GM12878 (cell line): ENCODE results near the gene WNT11. TPM values are rescaled to one million over a fixed set of nuclear protein-coding genes. Genes with fewer than 3 reads are reported as not detected.
A peak's percentile ranks its signal among the peaks of the same experiment; 100 is the strongest.

Experiments used
- ATAC-seq: fragments of 200-7000 bp; cut with Tn5 transposase; 3 replicates; pipeline ENCODE4 v1.9.1; 2020; ENCODE audit warnings: mild to moderate bottlenecking, moderate library complexity
- BruUV-seq: library from RNA; stranded (reverse); fragments of 400-500 nt; replicated peaks from 2 replicates; lab custom pipeline; 2021; lab: Mats Ljungman, UMichigan
- CTCF ChIA-PET: fragments of 300-600 bp; sonication (Branson Sonifier 250); formaldehyde crosslinking; extraction: SDS; loops from one replicate; lab custom pipeline; 2021; ENCODE audit warnings: inconsistent platforms; lab: Yijun Ruan, JAX
- POLR2A ChIA-PET: fragments of 350-600 bp; formaldehyde crosslinking; extraction: SDS; loops from one replicate; lab custom pipeline; 2021; ENCODE audit warnings: inconsistent platforms; lab: Charles Lee
- RAD21 ChIA-PET: fragments of 300-600 bp; sonication (Branson Sonifier 250); formaldehyde crosslinking; loops from one replicate; lab custom pipeline; 2023; ENCODE audit warnings: antibody characterized with exemption; ENCODE audit not compliant: unreplicated experiment; lab: Charles Lee
- SMC1A ChIA-PET: fragments of 300-600 bp; sonication (Branson Sonifier 250); formaldehyde crosslinking; loops from one replicate; lab custom pipeline; 2023; ENCODE audit not compliant: unreplicated experiment, uncharacterized antibody; lab: Charles Lee
- DNase-seq: peaks from one replicate; pipeline ENCODE4 v3.0.0-alpha.2; 2011; ENCODE audit warnings: low read depth, low spot score
- FAIRE-seq: peaks from 3 replicates; lab custom pipeline; 2011; peaks lifted over from hg19 to GRCh38; lab: Jason Lieb, UNC
- H2AFZ ChIP-seq: 2 replicates; pipeline ENCODE4 v1.6.0; 2011; ENCODE audit warnings: low read depth, low read length, control low read depth; ENCODE audit not compliant: control insufficient read depth
- H3K27ac ChIP-seq: 2 replicates; pipeline ENCODE4 v1.5.1; 2011; ENCODE audit warnings: control low read depth; ENCODE audit not compliant: control insufficient read depth, insufficient read depth
- H3K27me3 ChIP-seq, 2 experiments: replicated peaks in 1 of 2; 2 replicates each; pipeline versions ENCODE4 v1.6.0 to v1.6.1; 2011; ENCODE audit warnings: low read length in 1 of 2; ENCODE audit not compliant: control insufficient read depth in 2 of 2, insufficient read depth in 2 of 2
- H3K36me3 ChIP-seq, 2 experiments: 2 replicates each; pipeline ENCODE4 v1.5.1; 2011; ENCODE audit warnings: low read length in 1 of 2; ENCODE audit not compliant: control insufficient read depth in 2 of 2, insufficient read depth in 2 of 2
- H3K4me1 ChIP-seq: 2 replicates; pipeline ENCODE4 v1.6.1; 2011; ENCODE audit warnings: mild to moderate bottlenecking, low read length, moderate library complexity, mixed read lengths; ENCODE audit not compliant: control insufficient read depth, insufficient read depth
- H3K4me2 ChIP-seq: 2 replicates; pipeline ENCODE4 v1.6.0; 2011; ENCODE audit warnings: control low read depth; ENCODE audit not compliant: control insufficient read depth, insufficient read depth
- H3K4me3 ChIP-seq: fragments of 200-600 bp; sonication (generic); 2 replicates; pipeline ENCODE4 v1.5.1; 2016
- H3K79me2 ChIP-seq: 2 replicates; pipeline ENCODE4 v1.6.0; 2011; ENCODE audit warnings: low read length; ENCODE audit not compliant: control insufficient read depth, insufficient read depth
- H3K9ac ChIP-seq: 2 replicates; pipeline ENCODE4 v1.8.0; 2011; ENCODE audit warnings: low read length, control low read depth, mixed read lengths; ENCODE audit not compliant: control insufficient read depth, insufficient read depth
- H3K9me3 ChIP-seq: replicated peaks from 3 replicates; pipeline ENCODE4 v1.5.1; 2011; ENCODE audit warnings: mild to moderate bottlenecking, low read length; ENCODE audit not compliant: control insufficient read depth, insufficient read depth
- H4K20me1 ChIP-seq: 2 replicates; pipeline ENCODE4 v1.6.0; 2011; ENCODE audit not compliant: control insufficient read depth, insufficient read depth
- BACH1 ChIP-seq: fragments of 450-650 bp; IDR thresholded peaks from 2 replicates; pipeline ENCODE4 v1.6.1; 2017; ENCODE audit warnings: mild to moderate bottlenecking, borderline replicate concordance
- HDAC6 ChIP-seq: fragments of 200-600 bp; sonication (generic); IDR thresholded peaks from one replicate; pipeline ENCODE4 v1.8.0; 2017; ENCODE audit warnings: antibody characterized with exemption; ENCODE audit not compliant: unreplicated experiment
- MEF2B ChIP-seq: fragments of 450-650 bp; IDR thresholded peaks from 2 replicates; pipeline ENCODE4 v1.6.1; 2018; ENCODE audit warnings: mild to moderate bottlenecking, moderate library complexity; ENCODE audit not compliant: partially characterized antibody, poor library complexity, severe bottlenecking
- SMAD1 ChIP-seq: fragments of 450-650 bp; IDR thresholded peaks from 2 replicates; pipeline ENCODE4 v1.6.1; 2018; ENCODE audit warnings: mild to moderate bottlenecking, low read depth; ENCODE audit not compliant: partially characterized antibody
- SUZ12 ChIP-seq: fragments of 200-600 bp; sonication (generic); IDR thresholded peaks from one replicate; pipeline ENCODE4 v1.6.1; 2018; ENCODE audit warnings: antibody characterized with exemption, mild to moderate bottlenecking; ENCODE audit not compliant: unreplicated experiment
- TARDBP ChIP-seq: IDR thresholded peaks from 2 replicates; pipeline ENCODE4 v1.6.1; 2016; ENCODE audit warnings: borderline replicate concordance
- WRNIP1 ChIP-seq: IDR thresholded peaks from 2 replicates; pipeline ENCODE4 v1.6.1; 2011; ENCODE audit warnings: low read depth, low read length, improper control_type of control experiment, borderline replicate concordance
- ZNF622 ChIP-seq: fragments of 450-650 bp; IDR thresholded peaks from 2 replicates; pipeline ENCODE4 v1.6.1; 2017; ENCODE audit warnings: mild to moderate bottlenecking, inconsistent platforms
- WGBS: methylation state at CpG from one replicate; pipeline ENCODE4 v1.1.6; 2016; ENCODE audit warnings: low lambda C conversion rate; ENCODE audit not compliant: insufficient replicate concordance, insufficient coverage; ENCODE audit errors: missing lambda C conversion rate; 5-methylcytosine and 5-hydroxymethylcytosine counted together
- in situ Hi-C: fragments of 300-500 bp; cut with MboI; formaldehyde crosslinking; loops from 9 replicates; pipeline ENCODE4 v1.14.3; 2018; ENCODE audit warnings: mixed read lengths
- intact Hi-C: fragments of 100-400 bp; cut with micrococcal nuclease; formaldehyde crosslinking; loops from one replicate; pipeline ENCODE4 v1.14.2; 2022; ENCODE audit not compliant: unreplicated experiment
- polyA plus RNA-seq, 11 experiments: library from polyadenylated mRNA; depleted of rRNA in 4 of 11; unstranded in 6 of 11; stranded (reverse) in 5 of 11; fragments of >200 nt; fragmentation: Nextera tagmentation in 4 of 11; fragmentation: Illumina TruSeq in 1 of 11; extraction: Ambion mirVana in 4 of 11; extraction: Trizol in 1 of 11; gene quantifications; 1 replicate in 1 of 11; 2 replicates in 10 of 11; pipeline versions ENCODE4 v1.2.1 to v1.2.3, GENCODE V29; 2011 to 2016; ENCODE audit warnings: inconsistent platforms in 2 of 11, missing spikeins in 2 of 11, low read depth in 1 of 11
- total RNA-seq, 4 experiments: library from RNA; depleted of rRNA in 3 of 4; stranded (reverse); fragments of >200 nt in 3 of 4; fragmentation: Illumina TruSeq in 1 of 4; extraction: Trizol in 1 of 4; gene quantifications; 2 replicates each; pipeline versions ENCODE4 v1.2.1 to v1.2.3, GENCODE V29; 2013 to 2021

WNT11 gene
- total and polyA plus RNA-seq, 10 of the 15 experiments (the other 5 are each of a cell fraction or from before 2014, with no cell fraction given) = 0.05 to 0.19 TPM; not detected in 8

GRCh38 chr11:76209973-76210930, 4.0 kb upstream of the WNT11 start:
- ChIA-PET POLR2A (no interaction called here), CTCF (interaction anchor here (0.7 to 6.5 kb wide), 9 partner anchors 15 to 208 kb away, joined by 3 to 131 read pairs (median 4); no protein-coding TSS in a partner anchor), RAD21 (interaction anchor here (1.9 to 6.6 kb wide), 4 partner anchors 25 to 111 kb away, joined by 5 to 147 read pairs (median 30); no protein-coding TSS in a partner anchor), SMC1A (interaction anchor here (0.9 to 4.8 kb wide), 3 partner anchors 24 to 113 kb away, joined by 3 to 61 read pairs (median 11); no protein-coding TSS in a partner anchor)
- ATAC-seq (no peak), DNase-seq (no peak), FAIRE-seq (no peak)
- no peaks in the 10 kb centered on the region for H3K36me3 ChIP-seq
- no peaks in the 10 kb centered on the region for H3K79me2 ChIP-seq
- H3K27me3 ChIP-seq = peaks cover 33 to 44% of the 10 kb centered on the region in 2 experiments
- 1% methylated on average over 82 of the region's 111 CpGs for WGBS
- H4K20me1 ChIP-seq = peaks cover 5% of the 10 kb centered on the region; the same call in 1 of the 2 replicates
- no peak overlapping the region for H3K4me3 ChIP-seq
- peak; percentile 63 for TF ChIP-seq SUZ12
- TF ChIP-seq BACH1 = peak; percentile 24; the same call in 1 of the 2 replicates
- no peak for TF ChIP-seq SMAD1
- TF ChIP-seq MEF2B = no peak
- TF ChIP-seq TARDBP = no peak
- peak; percentile 88 for TF ChIP-seq HDAC6
- no peak for TF ChIP-seq ZNF622
- no peak for TF ChIP-seq WRNIP1
- intact Hi-C loops = loop anchor here (2.0 to 10.0 kb wide), 5 partner anchors 25 to 472 kb away; no protein-coding TSS in a partner anchor
- H3K4me1 ChIP-seq = peaks cover 22% of the 10 kb centered on the region
- H3K27ac ChIP-seq = no peak overlapping the region
- peak overlapping the region; percentile 86; the same call in 1 of the 2 replicates for H3K4me2 ChIP-seq
- no TSS peak for BruUV-seq
- no peaks in the 10 kb centered on the region for H3K9me3 ChIP-seq
- in situ Hi-C loops = no loop called here
- H2AFZ ChIP-seq = no peak overlapping the region
- no peak overlapping the region for H3K9ac ChIP-seq
